Glutamatergic neuron (in vitro differentiated cells): ENCODE results near the gene HOOK2. TPM values are rescaled to one million over a fixed set of nuclear protein-coding genes. Genes with fewer than 3 reads are reported as not detected.

ENCODE experiments used
- DNase-seq: peaks from one replicate; pipeline ENCODE4 v3.0.0; 2022
- H3K27ac Mint-ChIP-seq: one replicate; pipeline ENCODE4 v1.8.0; 2020; ENCODE audit warnings: mild to moderate bottlenecking, mixed read lengths, inconsistent platforms; ENCODE audit not compliant: unreplicated experiment
- H3K27me3 Mint-ChIP-seq: one replicate; pipeline ENCODE4 v1.8.0; 2020; ENCODE audit warnings: mild to moderate bottlenecking, moderate library complexity, mixed read lengths, inconsistent platforms; ENCODE audit not compliant: unreplicated experiment
- H3K36me3 Mint-ChIP-seq: one replicate; pipeline ENCODE4 v1.8.0; 2020; ENCODE audit warnings: mild to moderate bottlenecking, mixed read lengths, inconsistent platforms; ENCODE audit not compliant: unreplicated experiment
- H3K4me1 Mint-ChIP-seq: one replicate; pipeline ENCODE4 v1.8.0; 2020; ENCODE audit warnings: mild to moderate bottlenecking, low read depth, mixed read lengths, inconsistent platforms; ENCODE audit not compliant: unreplicated experiment
- H3K4me3 Mint-ChIP-seq: one replicate; pipeline ENCODE4 v1.8.0; 2020; ENCODE audit warnings: mild to moderate bottlenecking, mixed read lengths, inconsistent platforms; ENCODE audit not compliant: unreplicated experiment
- H3K9me3 Mint-ChIP-seq: one replicate; pipeline ENCODE4 v1.8.0; 2020; ENCODE audit warnings: mild to moderate bottlenecking, moderate library complexity, mixed read lengths, inconsistent platforms; ENCODE audit not compliant: unreplicated experiment
- CTCF ChIP-seq: fragments of 200-600 bp; sonication (generic); IDR thresholded peaks from one replicate; pipeline ENCODE4 v1.5.0; 2021; ENCODE audit not compliant: partially characterized antibody, unreplicated experiment
- total RNA-seq: library from RNA; stranded (reverse); fragmentation: NEBNext Ultra II Directional; extraction: Animal tissue kit (Norgen Biotek cat#: 25700); gene quantifications from one replicate; pipeline ENCODE4 v1.2.1, GENCODE V29; 2021; ENCODE audit not compliant: unreplicated experiment

HOOK2 gene
- total RNA-seq, 1 donor from 2014 or later = 40.1 TPM

DNA sequence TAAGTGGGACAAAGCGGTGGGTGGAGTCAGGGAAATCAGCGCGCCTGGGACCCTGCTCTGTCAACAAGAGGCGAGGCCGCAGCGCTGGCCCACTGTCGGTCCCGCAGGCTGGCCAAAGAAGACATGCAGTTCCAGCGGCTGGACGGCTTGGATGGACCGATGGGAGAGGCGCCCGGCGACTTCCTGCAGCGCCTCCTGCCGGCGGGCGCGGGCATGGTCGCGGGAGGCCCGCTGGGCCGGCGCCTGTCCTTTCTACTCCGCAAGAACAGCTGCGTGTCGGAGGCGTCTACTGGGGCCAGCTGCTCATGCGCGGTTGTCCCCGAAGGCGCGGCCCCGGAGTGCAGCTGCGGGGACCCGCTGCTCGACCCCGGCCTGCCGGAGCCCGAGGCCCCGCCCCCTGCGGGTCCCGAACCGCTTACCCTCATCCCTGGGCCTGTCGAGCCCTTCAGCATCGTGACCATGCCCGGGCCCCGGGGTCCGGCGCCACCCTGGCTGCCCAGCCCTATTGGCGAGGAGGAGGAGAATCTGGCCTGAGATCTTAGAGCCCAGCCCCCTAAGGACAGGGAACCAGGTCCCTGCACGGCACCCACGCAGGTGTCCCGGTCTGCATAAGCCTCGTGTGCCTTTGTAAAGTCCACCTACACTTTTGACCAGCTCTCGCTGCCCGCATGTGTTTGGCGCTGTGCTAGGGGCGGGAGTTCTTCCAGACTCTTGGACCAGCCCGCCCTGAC lies 17.6 kb downstream of the HOOK2 start:
- peak overlapping the region; percentile 48 for H3K27ac Mint-ChIP-seq

GRCh38 chr19:12756150-12756883 lies 19.0 kb downstream of the HOOK2 start:
- H3K36me3 Mint-ChIP-seq = no peaks in the 10 kb centered on the region
- H3K9me3 Mint-ChIP-seq = peaks cover 5% of the 10 kb centered on the region

More for the DNA sequence above, 17.6 kb downstream of the HOOK2 start:
- H3K4me3 Mint-ChIP-seq = peak overlapping the region; percentile 61
- H3K27me3 Mint-ChIP-seq = peaks cover 4% of the 10 kb centered on the region
- TF ChIP-seq CTCF = peak; percentile 98
- no peaks in the 10 kb centered on the region for H3K36me3 Mint-ChIP-seq
- H3K9me3 Mint-ChIP-seq = peaks cover 5% of the 10 kb centered on the region
- DNase-seq = peak; percentile 88
- H3K4me1 Mint-ChIP-seq = no peaks in the 10 kb centered on the region

GRCh38 chr19:12754465-12755196 lies 20.7 kb downstream of the HOOK2 start:
- peaks cover 10% of the 10 kb centered on the region for H3K4me1 Mint-ChIP-seq
- no peak overlapping the region for H3K27ac Mint-ChIP-seq
- H3K27me3 Mint-ChIP-seq = peaks cover 16% of the 10 kb centered on the region
- H3K9me3 Mint-ChIP-seq = peaks cover 7% of the 10 kb centered on the region
- TF ChIP-seq CTCF = no peak
- no peaks in the 10 kb centered on the region for H3K36me3 Mint-ChIP-seq
- H3K4me3 Mint-ChIP-seq = no peak overlapping the region
- DNase-seq = no peak

More at GRCh38 chr19:12756150-12756883, 19.0 kb downstream of the HOOK2 start:
- Mint-ChIP-seq H3K27me3 (peaks cover 10% of the 10 kb centered on the region), H3K4me3 (peak overlapping the region; percentile 10), H3K4me1 (no peaks in the 10 kb centered on the region), H3K27ac (peak overlapping the region; percentile 34)
- no peak for TF ChIP-seq CTCF
- DNase-seq = no peak

DNA sequence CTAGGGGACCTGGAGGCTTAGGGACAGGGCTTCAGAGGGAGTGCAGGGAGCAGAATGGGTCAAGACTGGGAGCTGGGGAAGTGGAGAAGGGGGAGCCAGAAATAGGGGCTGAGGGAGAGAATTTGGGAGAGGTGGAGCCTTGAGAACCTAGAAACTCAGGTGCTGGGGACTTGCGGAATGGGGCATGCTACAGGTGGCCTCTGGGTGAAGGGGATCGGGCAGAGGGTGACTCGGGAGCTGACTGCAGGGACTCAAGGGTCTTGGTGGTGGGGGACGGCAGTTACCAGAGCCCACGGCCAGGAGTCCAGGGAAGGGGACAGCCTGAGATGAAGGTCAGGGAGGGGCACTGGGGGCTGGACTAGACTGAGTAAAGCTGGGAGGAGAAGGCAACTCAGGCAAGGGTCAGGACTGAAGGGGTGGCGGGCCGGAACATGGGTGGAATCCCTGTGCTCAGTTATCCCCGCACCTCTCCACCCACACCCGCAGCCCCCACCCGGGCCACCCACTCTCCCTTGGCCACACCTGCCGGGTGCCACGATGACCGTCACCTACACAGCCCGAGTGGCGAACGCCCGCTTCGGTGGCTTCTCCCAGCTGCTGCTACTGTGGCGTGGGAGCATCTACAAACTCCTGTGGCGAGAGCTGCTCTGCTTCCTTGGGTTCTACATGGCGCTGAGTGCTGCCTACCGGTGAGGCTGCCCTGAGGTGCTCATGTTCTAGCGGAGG lies 23.1 kb downstream of the HOOK2 start:
- TF ChIP-seq CTCF = no peak
- Mint-ChIP-seq H3K36me3 (peaks cover 4% of the 10 kb centered on the region), H3K27me3 (peaks cover 15% of the 10 kb centered on the region), H3K27ac (no peak overlapping the region), H3K4me3 (no peak overlapping the region), H3K4me1 (peaks cover 12% of the 10 kb centered on the region), H3K9me3 (peaks cover 3% of the 10 kb centered on the region)
- no peak for DNase-seq
